Brain microvascular endothelial cell (primary cell): ENCODE results near the gene TMEM8B.

Experiments used
- DNase-seq: peaks from one replicate; pipeline ENCODE4 v3.0.0-alpha.2; 2020
- H3K27ac ChIP-seq: fragments of 250-450 bp; sonication (Bioruptor Pico); 2 replicates; pipeline ENCODE4 v1.5.1; 2020; ENCODE audit warnings: mild to moderate bottlenecking, moderate library complexity
- H3K27me3 ChIP-seq: fragments of 250-450 bp; sonication (Bioruptor Pico); replicated peaks from 2 replicates; pipeline ENCODE4 v1.5.1; 2020; ENCODE audit warnings: mild to moderate bottlenecking
- H3K36me3 ChIP-seq: fragments of 250-450 bp; sonication (Bioruptor Pico); replicated peaks from 2 replicates; pipeline ENCODE4 v1.5.1; 2020; ENCODE audit warnings: mild to moderate bottlenecking
- H3K4me3 ChIP-seq: 2 replicates; pipeline ENCODE4 v1.5.1; 2011; ENCODE audit warnings: low read depth, mild to moderate bottlenecking, control low read depth, low read length, moderate library complexity
- in situ Hi-C: cut with HindIII; loops from 2 replicates; pipeline ENCODE4 v1.10.0; 2017; ENCODE audit warnings: low sequenced_read_pairs, low pct_ligation_motif_present
- TF ChIP-seq, protein P1 (sequence below): IDR thresholded peaks from 2 replicates; pipeline ENCODE4 v1.5.1; 2011; ENCODE audit warnings: low read depth, mild to moderate bottlenecking, moderate library complexity, low read length, control low read depth, inconsistent platforms; ENCODE audit errors: missing control alignments

The TMEM8B gene

DNA sequence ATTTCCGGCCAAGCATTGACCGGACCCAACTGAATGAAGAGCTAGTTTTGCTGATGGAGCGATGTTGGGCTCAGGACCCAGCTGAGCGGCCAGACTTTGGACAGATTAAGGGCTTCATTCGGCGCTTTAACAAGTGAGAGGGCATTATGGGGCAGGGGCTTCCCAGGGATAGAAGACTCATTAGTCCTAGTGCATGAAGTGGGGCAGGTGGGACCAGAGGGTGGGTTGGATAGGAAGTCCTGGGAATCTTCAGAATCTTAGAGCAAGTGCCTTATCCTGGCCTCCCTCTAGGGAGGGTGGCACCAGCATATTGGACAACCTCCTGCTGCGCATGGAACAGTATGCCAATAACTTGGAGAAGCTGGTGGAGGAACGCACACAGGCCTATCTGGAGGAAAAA is 22.9 kb upstream of the TMEM8B start:
- TF ChIP-seq, protein P1, sequence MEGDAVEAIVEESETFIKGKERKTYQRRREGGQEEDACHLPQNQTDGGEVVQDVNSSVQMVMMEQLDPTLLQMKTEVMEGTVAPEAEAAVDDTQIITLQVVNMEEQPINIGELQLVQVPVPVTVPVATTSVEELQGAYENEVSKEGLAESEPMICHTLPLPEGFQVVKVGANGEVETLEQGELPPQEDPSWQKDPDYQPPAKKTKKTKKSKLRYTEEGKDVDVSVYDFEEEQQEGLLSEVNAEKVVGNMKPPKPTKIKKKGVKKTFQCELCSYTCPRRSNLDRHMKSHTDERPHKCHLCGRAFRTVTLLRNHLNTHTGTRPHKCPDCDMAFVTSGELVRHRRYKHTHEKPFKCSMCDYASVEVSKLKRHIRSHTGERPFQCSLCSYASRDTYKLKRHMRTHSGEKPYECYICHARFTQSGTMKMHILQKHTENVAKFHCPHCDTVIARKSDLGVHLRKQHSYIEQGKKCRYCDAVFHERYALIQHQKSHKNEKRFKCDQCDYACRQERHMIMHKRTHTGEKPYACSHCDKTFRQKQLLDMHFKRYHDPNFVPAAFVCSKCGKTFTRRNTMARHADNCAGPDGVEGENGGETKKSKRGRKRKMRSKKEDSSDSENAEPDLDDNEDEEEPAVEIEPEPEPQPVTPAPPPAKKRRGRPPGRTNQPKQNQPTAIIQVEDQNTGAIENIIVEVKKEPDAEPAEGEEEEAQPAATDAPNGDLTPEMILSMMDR: no peak
- Histone ChIP-seq H3K27ac (no peak overlapping the region), H3K36me3 (peaks cover 5% of the 10 kb centered on the region), H3K4me3 (no peak overlapping the region), H3K27me3 (no peaks in the 10 kb centered on the region)
- DNase-seq: no peak
- in situ Hi-C loops: no loop called here

DNA sequence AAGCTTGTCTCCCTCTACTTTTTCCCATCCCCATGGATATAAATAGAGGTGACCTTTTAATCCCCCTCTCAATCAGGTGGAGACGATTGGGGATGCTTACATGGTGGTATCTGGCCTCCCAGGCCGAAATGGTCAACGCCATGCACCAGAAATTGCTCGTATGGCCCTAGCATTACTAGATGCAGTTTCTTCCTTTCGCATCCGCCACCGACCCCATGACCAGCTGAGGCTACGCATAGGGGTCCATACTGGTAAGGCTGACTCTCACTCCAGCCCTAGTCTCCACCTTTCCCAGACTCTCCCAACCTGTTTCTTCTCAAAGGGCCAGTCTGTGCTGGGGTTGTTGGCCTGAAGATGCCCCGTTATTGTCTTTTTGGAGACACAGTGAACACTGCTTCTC is 20.6 kb upstream of the TMEM8B start:
- no peaks in the 10 kb centered on the region for H3K27me3 ChIP-seq
- H3K4me3 ChIP-seq: no peak overlapping the region
- TF ChIP-seq, protein P1: no peak
- in situ Hi-C loops: no loop called here
- peaks cover 3% of the 10 kb centered on the region for H3K36me3 ChIP-seq
- DNase-seq: no peak
- H3K27ac ChIP-seq: no peak overlapping the region

DNA sequence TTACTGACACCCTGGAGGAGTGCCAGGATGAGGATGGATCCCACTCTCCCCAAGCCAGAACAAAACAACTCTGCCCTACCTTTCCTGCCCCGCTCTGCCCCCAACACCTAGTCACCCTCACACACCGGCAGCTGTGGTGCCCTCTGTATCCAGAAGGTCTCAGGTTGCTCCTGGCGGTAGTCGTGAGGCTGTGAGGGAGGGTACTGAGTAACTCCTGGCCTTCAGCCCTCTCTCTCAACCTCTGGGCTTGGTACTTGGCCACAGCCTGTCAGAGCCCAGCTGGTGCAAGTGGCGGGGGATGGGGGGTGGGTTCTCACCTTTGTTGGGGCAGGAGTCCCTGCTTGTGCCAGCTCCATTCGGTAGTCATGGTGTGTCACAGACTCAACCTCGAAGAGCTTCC is 18.9 kb upstream of the TMEM8B start:
- Histone ChIP-seq H3K27me3 (no peaks in the 10 kb centered on the region), H3K27ac (no peak overlapping the region), H3K4me3 (no peak overlapping the region), H3K36me3 (peaks cover 3% of the 10 kb centered on the region)
- TF ChIP-seq, protein P1: no peak
- in situ Hi-C loops: no loop called here
- no peak for DNase-seq

DNA sequence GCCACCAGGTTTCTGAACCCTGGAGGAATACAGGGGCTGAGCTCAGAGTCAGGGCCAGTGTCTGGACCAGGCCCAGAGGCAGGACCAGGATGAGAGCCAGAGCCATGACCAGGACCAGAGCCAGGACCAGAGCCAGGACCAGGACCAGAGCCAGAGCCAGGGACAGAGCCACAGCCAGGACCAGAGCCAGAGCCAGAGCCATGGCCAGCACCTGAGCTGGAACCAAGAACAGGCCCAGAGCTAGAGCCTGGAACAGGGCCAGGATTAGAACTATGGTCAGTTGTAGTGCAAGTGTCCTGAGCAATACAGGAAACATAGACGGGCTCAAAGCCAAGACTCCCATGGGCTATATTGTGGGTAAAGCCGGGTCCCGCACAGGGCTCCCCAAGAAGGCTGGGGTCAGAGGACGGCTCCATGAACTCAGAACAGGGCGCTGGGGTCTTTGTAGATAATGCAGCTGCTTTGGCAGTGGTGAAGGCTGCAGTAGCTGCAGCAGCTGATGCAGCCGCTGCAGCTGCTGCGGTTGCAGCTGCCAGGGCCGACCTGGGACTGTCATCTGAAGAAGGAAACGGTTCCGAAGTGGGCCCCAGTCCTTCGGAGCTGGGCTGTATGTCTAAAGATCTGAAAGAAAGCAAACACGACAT is 17.5 kb upstream of the TMEM8B start:
- Histone ChIP-seq H3K4me3 (peak overlapping the region; percentile 59), H3K27ac (no peak overlapping the region), H3K27me3 (no peaks in the 10 kb centered on the region), H3K36me3 (no peaks in the 10 kb centered on the region)
- no peak for DNase-seq
- TF ChIP-seq, protein P1: no peak
- in situ Hi-C loops: no loop called here

DNA sequence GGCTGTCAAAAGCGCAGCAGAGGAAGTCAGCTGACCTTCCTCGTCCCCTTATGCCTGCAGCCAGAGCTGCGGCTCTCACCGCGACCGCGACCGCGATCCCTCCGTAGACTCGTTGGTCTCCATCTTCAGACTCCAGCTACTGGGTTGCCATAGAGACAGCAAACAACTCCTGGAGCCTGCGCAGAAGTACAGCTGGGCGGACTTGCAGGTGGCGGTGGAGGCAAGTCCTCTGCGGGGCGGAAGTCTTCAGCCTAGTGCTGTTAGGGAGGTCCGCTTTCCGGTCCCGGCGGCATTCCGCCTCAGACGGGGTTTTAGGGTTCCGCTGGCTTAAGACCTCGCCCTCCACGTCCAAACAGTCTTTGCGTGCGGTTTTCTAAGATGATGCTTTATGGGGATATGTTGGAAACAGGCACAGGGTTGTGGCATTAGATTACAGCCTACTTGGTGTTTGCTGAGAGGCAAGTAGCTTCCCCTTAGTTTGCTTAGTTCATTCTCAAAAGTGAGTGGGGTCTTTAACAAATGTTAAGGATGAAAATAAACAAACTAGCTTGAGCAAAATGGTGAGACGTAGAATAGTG is 16.9 kb upstream of the TMEM8B start, which contains the start of gene SPAG8:
Gene SPAG8, minus strand, starts transcription at position 238 of the 578 bp plus-strand sequence. Its CDS starts 115 bp downstream, at position 123.
- TF ChIP-seq, protein P1: no peak
- DNase-seq: peak; percentile 96
- H3K27ac ChIP-seq: peak within 1 kb of the TSS; percentile 32
- H3K36me3 ChIP-seq: no peaks in the 10 kb centered on the region
- peak within 1 kb of the TSS; percentile 59 for H3K4me3 ChIP-seq
- in situ Hi-C loops: no loop called here
- no peaks in the 10 kb centered on the region for H3K27me3 ChIP-seq
